H9 (cell line): Measurements from ENCODE around the gene TENM4. TPM values are rescaled to one million over a fixed set of nuclear protein-coding genes. Genes with fewer than 3 reads are reported as not detected.

Experiments
- DNase-seq: peaks from one replicate; pipeline ENCODE4 v3.0.0-alpha.2; 2017
- H2AFZ ChIP-seq: one replicate; pipeline ENCODE4 v1.6.1; 2013; ENCODE audit warnings: mild to moderate bottlenecking, low read length, control low read depth, moderate library complexity
- H2AK5ac ChIP-seq: 2 replicates; pipeline ENCODE4 v1.6.1; 2013; ENCODE audit warnings: low read length, control low read depth, mixed read lengths; ENCODE audit not compliant: insufficient read length
- H2BK120ac ChIP-seq: one replicate; pipeline ENCODE4 v1.6.1; 2013; ENCODE audit warnings: low read depth, mild to moderate bottlenecking, low read length, control low read depth, inconsistent platforms; ENCODE audit not compliant: poor library complexity, severe bottlenecking
- H2BK12ac ChIP-seq: 2 replicates; pipeline ENCODE4 v1.6.1; 2013; ENCODE audit warnings: low read length, control low read depth, mixed read lengths, low read depth; ENCODE audit not compliant: insufficient read length
- H2BK15ac ChIP-seq: 2 replicates; pipeline ENCODE4 v1.6.1; 2013; ENCODE audit warnings: low read depth, low read length, control low read depth
- H2BK20ac ChIP-seq: one replicate; pipeline ENCODE4 v1.6.1; 2013; ENCODE audit warnings: low read depth, mild to moderate bottlenecking, low read length, control low read depth, inconsistent platforms; ENCODE audit not compliant: poor library complexity, severe bottlenecking
- H2BK5ac ChIP-seq: 2 replicates; pipeline ENCODE4 v1.6.1; 2013; ENCODE audit warnings: low read length, control low read depth, mixed read lengths; ENCODE audit not compliant: insufficient read length
- H3K14ac ChIP-seq: 2 replicates; pipeline ENCODE4 v1.6.1; 2013; ENCODE audit warnings: low read length, control low read depth; ENCODE audit not compliant: insufficient read depth
- H3K18ac ChIP-seq: 2 replicates; pipeline ENCODE4 v1.6.1; 2013; ENCODE audit warnings: low read depth, mild to moderate bottlenecking, mixed read lengths, low read length, control low read depth; ENCODE audit not compliant: insufficient read length
- H3K23ac ChIP-seq: 2 replicates; pipeline ENCODE4 v1.6.1; 2013; ENCODE audit warnings: low read length, control low read depth, mixed read lengths, low read depth; ENCODE audit not compliant: insufficient read length
- H3K23me2 ChIP-seq: 2 replicates; pipeline ENCODE4 v1.6.1; 2013; ENCODE audit warnings: low read depth, mild to moderate bottlenecking, mixed read lengths, low read length, control low read depth; ENCODE audit not compliant: insufficient read length, poor library complexity, severe bottlenecking
- H3K27ac ChIP-seq: 2 replicates; pipeline ENCODE4 v1.5.1; 2013; ENCODE audit warnings: low read length, control low read depth, mixed read lengths, low read depth; ENCODE audit not compliant: insufficient read length
- H3K27me3 ChIP-seq: 2 replicates; pipeline ENCODE4 v1.6.1; 2013; ENCODE audit warnings: low read length, control low read depth, inconsistent platforms; ENCODE audit not compliant: insufficient read depth
- H3K4ac ChIP-seq: 2 replicates; pipeline ENCODE4 v1.6.1; 2013; ENCODE audit warnings: low read depth, mild to moderate bottlenecking, control low read depth, inconsistent platforms, low read length, moderate library complexity
- H3K4me1 ChIP-seq: 2 replicates; pipeline ENCODE4 v1.6.1; 2013; ENCODE audit warnings: low read length, control low read depth, inconsistent platforms; ENCODE audit not compliant: insufficient read depth
- H3K4me2 ChIP-seq: 2 replicates; pipeline ENCODE4 v1.6.1; 2013; ENCODE audit warnings: low read length, control low read depth, mixed read lengths; ENCODE audit not compliant: insufficient read length, insufficient read depth
- H3K56ac ChIP-seq: 2 replicates; pipeline ENCODE4 v1.6.1; 2013; ENCODE audit warnings: low read depth, mild to moderate bottlenecking, mixed read lengths, low read length, control low read depth; ENCODE audit not compliant: insufficient read length
- H3K79me1 ChIP-seq: 2 replicates; pipeline ENCODE4 v1.6.1; 2013; ENCODE audit warnings: low read depth, mild to moderate bottlenecking, moderate library complexity, low read length, control low read depth, inconsistent platforms; ENCODE audit not compliant: insufficient read depth, poor library complexity, severe bottlenecking
- H3K79me2 ChIP-seq: 2 replicates; pipeline ENCODE4 v1.6.1; 2013; ENCODE audit warnings: low read length, control low read depth, inconsistent platforms; ENCODE audit not compliant: insufficient read depth
- H3K9ac ChIP-seq: 2 replicates; pipeline ENCODE4 v1.6.1; 2013; ENCODE audit warnings: low read length, control low read depth, mixed read lengths; ENCODE audit not compliant: insufficient read length; ENCODE audit errors: extremely low read depth
- H3K9me3 ChIP-seq: one replicate; pipeline ENCODE4 v1.6.1; 2013; ENCODE audit warnings: low read depth, low read length, inconsistent platforms; ENCODE audit not compliant: control insufficient read depth
- H3T11ph ChIP-seq: one replicate; pipeline ENCODE4 v1.6.1; 2013; ENCODE audit warnings: mild to moderate bottlenecking, low read length, control low read depth, inconsistent platforms
- H4K20me1 ChIP-seq: one replicate; pipeline ENCODE4 v1.6.1; 2013; ENCODE audit not compliant: control insufficient read depth, insufficient read length, insufficient read depth
- H4K5ac ChIP-seq: 2 replicates; pipeline ENCODE4 v1.6.1; 2013; ENCODE audit warnings: low read depth, mild to moderate bottlenecking, mixed read lengths, low read length, control low read depth; ENCODE audit not compliant: insufficient read length
- H4K8ac ChIP-seq: replicated peaks from 2 replicates; pipeline ENCODE4 v1.6.1; 2013; ENCODE audit warnings: low read length, control low read depth, mixed read lengths, low read depth; ENCODE audit not compliant: insufficient read length
- H4K91ac ChIP-seq: 2 replicates; pipeline ENCODE4 v1.6.1; 2013; ENCODE audit warnings: low read depth, mild to moderate bottlenecking, moderate library complexity, mixed read lengths, low read length, control low read depth; ENCODE audit not compliant: insufficient read length
- H3K27ac Mint-ChIP-seq, 3 experiments: 2 replicates in 2 of 3; 3 replicates in 1 of 3; pipeline ENCODE4 v1.8.0; 2020 to 2021; ENCODE audit warnings: mixed read lengths in 3 of 3, mild to moderate bottlenecking in 1 of 3, moderate library complexity in 1 of 3
- H3K27me3 Mint-ChIP-seq: 2 replicates; pipeline ENCODE4 v1.8.0; 2021; ENCODE audit warnings: low read depth, mild to moderate bottlenecking, moderate library complexity, mixed read lengths
- H3K36me3 Mint-ChIP-seq, 3 experiments: 2 replicates in 2 of 3; 3 replicates in 1 of 3; pipeline ENCODE4 v1.8.0; 2020 to 2021; ENCODE audit warnings: low read depth in 3 of 3, mixed read lengths in 3 of 3; ENCODE audit not compliant: insufficient read depth in 1 of 3
- H3K4me1 Mint-ChIP-seq, 2 experiments: 2 replicates each; pipeline ENCODE4 v1.8.0; 2020; ENCODE audit warnings: mixed read lengths in 2 of 2
- H3K4me3 Mint-ChIP-seq, 2 experiments: 2 replicates in 1 of 2; 3 replicates in 1 of 2; pipeline ENCODE4 v1.8.0; 2020 to 2021; ENCODE audit warnings: mild to moderate bottlenecking in 2 of 2, mixed read lengths in 2 of 2, moderate library complexity in 1 of 2
- H3K9me3 Mint-ChIP-seq, 2 experiments: 2 replicates in 1 of 2; 3 replicates in 1 of 2; pipeline ENCODE4 v1.8.0; 2020; ENCODE audit warnings: mild to moderate bottlenecking in 2 of 2, mixed read lengths in 2 of 2, moderate library complexity in 1 of 2
- CTCF ChIP-seq: fragments of 200-600 bp; sonication (generic); conservative IDR thresholded peaks from 3 replicates; pipeline ENCODE4 v1.8.0; 2021; ENCODE audit warnings: antibody characterized with exemption, mild to moderate bottlenecking
- WGBS: extraction: QIAGEN DNeasy Blood & Tissue Kit; methylation state at CpG from one replicate; pipeline ENCODE4 v1.1.7; 2013; ENCODE audit warnings: missing lambda C conversion rate, low lambda C conversion rate, mixed read lengths; ENCODE audit not compliant: insufficient read length; ENCODE audit errors: extremely low coverage; 5-methylcytosine and 5-hydroxymethylcytosine counted together
- total RNA-seq: library from RNA; stranded (reverse); gene quantifications from 2 replicates; pipeline ENCODE4 v1.2.1, GENCODE V29; 2021

TENM4 gene
- total RNA-seq, 1 experiment from 2014 or later: 4.6 TPM

GRCh38 chr11:78737301-78737700 is 703.5 kb downstream of the TENM4 start:
- H2BK15ac ChIP-seq: no peak overlapping the region
- no peak overlapping the region for H2BK120ac ChIP-seq
- H4K5ac ChIP-seq: no peak overlapping the region
- no peaks in the 10 kb centered on the region; a peak in 1 of 5 replicates for H3K9me3 Mint-ChIP-seq
- H3K27me3 ChIP-seq: no peaks in the 10 kb centered on the region
- TF ChIP-seq CTCF: no peak
- H3K79me1 ChIP-seq: no peaks in the 10 kb centered on the region
- H3K4ac ChIP-seq: no peak overlapping the region
- H3K27ac Mint-ChIP-seq: no peak overlapping the region
- no peak overlapping the region for H3K18ac ChIP-seq
- H3K36me3 Mint-ChIP-seq: no peaks in the 10 kb centered on the region
- H4K91ac ChIP-seq: no peak overlapping the region
- no peak overlapping the region for H2AK5ac ChIP-seq
- no peak overlapping the region for H2AFZ ChIP-seq
- no peak overlapping the region for H3K23ac ChIP-seq
- H4K8ac ChIP-seq: no peak overlapping the region
- H3K4me1 ChIP-seq: no peaks in the 10 kb centered on the region
- H2BK12ac ChIP-seq: no peak overlapping the region
- no peak overlapping the region for H3K27ac ChIP-seq
- DNase-seq: no peak
- H3K79me2 ChIP-seq: no peaks in the 10 kb centered on the region
- no peaks in the 10 kb centered on the region for H3K23me2 ChIP-seq
- WGBS: no CpG with 5 or more reads among the region's 3 CpGs
- no peak overlapping the region for H3T11ph ChIP-seq
- H3K4me3 Mint-ChIP-seq: no peak overlapping the region
- no peaks in the 10 kb centered on the region; the same call in 1 of the 2 replicates for H3K27me3 Mint-ChIP-seq
- H2BK20ac ChIP-seq: no peak overlapping the region
- peaks cover 8% of the 10 kb centered on the region in 2 experiments; a peak in 3 of 4 replicates for H3K4me1 Mint-ChIP-seq
- no peak overlapping the region for H3K56ac ChIP-seq
- H3K14ac ChIP-seq: no peak overlapping the region
- H2BK5ac ChIP-seq: no peak overlapping the region
- no peaks in the 10 kb centered on the region for H3K9me3 ChIP-seq
- no peak overlapping the region for H3K9ac ChIP-seq
- H3K4me2 ChIP-seq: no peak overlapping the region
- H4K20me1 ChIP-seq: no peaks in the 10 kb centered on the region
